SK-N-SH (cell line): ENCODE results near the gene MAD1L1. TPM values are rescaled to one million over a fixed set of nuclear protein-coding genes. Genes with fewer than 3 reads are reported as not detected.

Experiments
- CTCF ChIA-PET: fragments of 300-600, 350-600 bp; formaldehyde crosslinking; extraction: SDS; loops from one replicate; lab custom pipeline; 2021; lab: Yijun Ruan, JAX
- POLR2A ChIA-PET: fragments of 350-600 bp; sonication (Branson Sonifier 250); formaldehyde crosslinking; extraction: SDS; loops from one replicate; lab custom pipeline; 2020; ENCODE audit warnings: antibody characterized with exemption, inconsistent platforms; lab: Yijun Ruan, JAX
- DNase-seq: peaks from one replicate; pipeline ENCODE4 v3.0.0; 2012
- H2AFZ ChIP-seq: fragments of 200-600 bp; sonication (generic); 2 replicates; pipeline ENCODE4 v1.8.1; 2016; ENCODE audit warnings: antibody characterized with exemption, mild to moderate bottlenecking, low read depth
- H3F3A ChIP-seq: fragments of 200-600 bp; sonication (generic); replicated peaks from 2 replicates; pipeline ENCODE3; 2016; ENCODE audit warnings: antibody characterized with exemption, mild to moderate bottlenecking; ENCODE audit not compliant: insufficient read depth
- H3K27ac ChIP-seq, 2 experiments: fragments of 200-500 bp in 1 of 2; fragments of 200-600 bp in 1 of 2; sonication (Bioruptor generic) in 1 of 2; sonication (generic), shearing (Covaris generic) in 1 of 2; 2 replicates each; pipeline versions ENCODE4 v1.5.1 to v1.6.1; 2014 to 2016; ENCODE audit warnings: low read depth in 2 of 2, inconsistent platforms in 1 of 2, low read length in 1 of 2, mild to moderate bottlenecking in 1 of 2, mixed read lengths in 1 of 2
- H3K27me3 ChIP-seq: fragments of 200-600 bp; sonication (generic), shearing (Covaris generic); 2 replicates; pipeline ENCODE4 v1.6.1; 2016; ENCODE audit warnings: mixed run types; ENCODE audit not compliant: insufficient read depth
- H3K36me3 ChIP-seq, 2 experiments: fragments of 200-500 bp in 1 of 2; fragments of 200-600 bp in 1 of 2; sonication (Bioruptor generic) in 1 of 2; sonication (generic) in 1 of 2; replicated peaks in 1 of 2; 2 replicates each; pipeline versions ENCODE3 to v1.5.1; 2014 to 2016; ENCODE audit warnings: low read length in 1 of 2, mild to moderate bottlenecking in 1 of 2; ENCODE audit not compliant: insufficient read depth in 2 of 2, control insufficient read depth in 1 of 2
- H3K4me1 ChIP-seq, 2 experiments: fragments of 200-500 bp in 1 of 2; fragments of 200-600 bp in 1 of 2; sonication (Bioruptor generic) in 1 of 2; sonication (generic), shearing (Covaris generic) in 1 of 2; 2 replicates each; pipeline versions ENCODE4 v1.5.1 to v1.6.1; 2014 to 2016; ENCODE audit warnings: low read depth in 1 of 2, low read length in 1 of 2, mixed run types in 1 of 2; ENCODE audit not compliant: insufficient read depth in 2 of 2, control insufficient read depth in 1 of 2
- H3K4me2 ChIP-seq: fragments of 200-600 bp; sonication (generic), shearing (Covaris generic); 2 replicates; pipeline ENCODE4 v1.6.1; 2017; ENCODE audit warnings: mixed run types
- H3K4me3 ChIP-seq, 2 experiments: fragments of 200-500 bp in 1 of 2; fragments of 200-600 bp in 1 of 2; sonication (Bioruptor generic) in 1 of 2; sonication (generic), shearing (Covaris generic) in 1 of 2; 2 replicates each; pipeline versions ENCODE4 v1.5.1 to v1.8.1; 2014 to 2016; ENCODE audit warnings: low read depth in 2 of 2, inconsistent platforms in 1 of 2, low read length in 1 of 2, mild to moderate bottlenecking in 1 of 2, mixed read lengths in 1 of 2, moderate library complexity in 1 of 2
- H3K79me2 ChIP-seq: fragments of 200-600 bp; sonication (generic); 2 replicates; pipeline ENCODE4 v1.8.1; 2017; ENCODE audit warnings: mild to moderate bottlenecking; ENCODE audit not compliant: insufficient read depth
- H3K9ac ChIP-seq: fragments of 200-600 bp; sonication (generic); 2 replicates; pipeline ENCODE4 v1.6.1; 2017; ENCODE audit warnings: mixed run types
- H3K9me2 ChIP-seq: fragments of 200-600 bp; sonication (generic); 2 replicates; pipeline ENCODE4 v1.6.1; 2017; ENCODE audit warnings: mixed run types
- H3K9me3 ChIP-seq: fragments of 200-600 bp; sonication (generic); 2 replicates; pipeline ENCODE4 v1.6.1; 2017; ENCODE audit warnings: mixed run types, mild to moderate bottlenecking, moderate library complexity
- H4K20me1 ChIP-seq: fragments of 200-600 bp; sonication (generic); 2 replicates; pipeline ENCODE4 v1.6.1; 2017; ENCODE audit warnings: mild to moderate bottlenecking, mixed run types; ENCODE audit not compliant: insufficient read depth
- EP300 ChIP-seq, 2 experiments: IDR thresholded peaks; 2 replicates each; pipeline versions ENCODE4 v1.4.0 to v1.6.1; 2012; ENCODE audit warnings: borderline replicate concordance in 1 of 2, low read depth in 1 of 2, low read length in 1 of 2
- EZH2phosphoT487 ChIP-seq: fragments of 200-600 bp; sonication (generic); IDR thresholded peaks from 2 replicates; pipeline ENCODE4 v1.6.1; 2017; ENCODE audit warnings: low read depth, mixed run types, mild to moderate bottlenecking, antibody characterized with exemption, moderate library complexity, borderline replicate concordance
- FOSL2 ChIP-seq: IDR thresholded peaks from 2 replicates; pipeline ENCODE4 v1.4.0; 2012; ENCODE audit warnings: low read depth, mild to moderate bottlenecking, moderate library complexity, borderline replicate concordance
- GATA2 ChIP-seq: sonication (generic); formaldehyde crosslinking; IDR thresholded peaks from 2 replicates; pipeline ENCODE4 v1.5.0; 2020; ENCODE audit warnings: mild to moderate bottlenecking, missing genetic modification reagents
- MEF2A ChIP-seq: IDR thresholded peaks from 2 replicates; pipeline ENCODE4 v1.4.0; 2012; ENCODE audit warnings: low read depth, borderline replicate concordance
- MXI1 ChIP-seq: IDR thresholded peaks from 2 replicates; pipeline ENCODE4 v1.6.1; 2012; ENCODE audit warnings: mild to moderate bottlenecking, low read depth, low read length, improper control_type of control experiment
- RAD21 ChIP-seq: IDR thresholded peaks from 2 replicates; pipeline ENCODE4 v1.6.1; 2012; ENCODE audit warnings: mild to moderate bottlenecking, low read length
- RFX5 ChIP-seq: IDR thresholded peaks from 2 replicates; pipeline ENCODE4 v1.6.1; 2012; ENCODE audit warnings: mild to moderate bottlenecking, improper control_type of control experiment, low read length
- SMC3 ChIP-seq: IDR thresholded peaks from 2 replicates; pipeline ENCODE4 v1.6.1; 2012; ENCODE audit warnings: low read depth, low read length, improper control_type of control experiment
- TAF1 ChIP-seq: IDR thresholded peaks from 2 replicates; pipeline ENCODE4 v1.6.1; 2012; ENCODE audit warnings: low read depth, mild to moderate bottlenecking, low read length, moderate library complexity, borderline replicate concordance
- TCF12 ChIP-seq: IDR thresholded peaks from 2 replicates; pipeline ENCODE4 v1.4.0; 2012
- TEAD4 ChIP-seq: IDR thresholded peaks from 2 replicates; pipeline ENCODE4 v1.4.0; 2012; ENCODE audit warnings: mild to moderate bottlenecking, borderline replicate concordance; ENCODE audit not compliant: insufficient read depth
- YY1 ChIP-seq: IDR thresholded peaks from 2 replicates; pipeline ENCODE4 v1.4.0; 2012; ENCODE audit warnings: low read depth, mild to moderate bottlenecking
- WGBS: methylation state at CpG from one replicate; pipeline ENCODE4 v1.1.6; 2017; ENCODE audit warnings: low lambda C conversion rate; 5-methylcytosine and 5-hydroxymethylcytosine counted together
- polyA plus RNA-seq, 3 experiments: library from polyadenylated mRNA; depleted of rRNA; stranded (reverse); fragments of >200 nt; gene quantifications; 2 replicates each; pipeline ENCODE4 v1.2.3, GENCODE V29; 2012
- TF ChIP-seq, protein P1 (sequence below): fragments of 150-350 bp; IDR thresholded peaks from 2 replicates; pipeline ENCODE4 v1.6.1; 2016; ENCODE audit warnings: mild to moderate bottlenecking, low read depth, low read length
- TF ChIP-seq, protein P2 (sequence below): IDR thresholded peaks from 2 replicates; pipeline ENCODE4 v1.6.1; 2012; ENCODE audit warnings: mild to moderate bottlenecking, low read depth, low read length, moderate library complexity
- TF ChIP-seq, protein P3 (sequence below): fragments of 200-600 bp; sonication (generic); IDR thresholded peaks from 2 replicates; pipeline ENCODE4 v1.6.1; 2017; ENCODE audit warnings: antibody characterized with exemption, mild to moderate bottlenecking, moderate library complexity
- TF ChIP-seq, protein P4 (sequence below): IDR thresholded peaks from 2 replicates; pipeline ENCODE4; 2012

The MAD1L1 gene
- polyA plus RNA-seq, 1 of the 3 experiments (the other 2 are of a cell fraction), result 46.2 TPM

DNA sequence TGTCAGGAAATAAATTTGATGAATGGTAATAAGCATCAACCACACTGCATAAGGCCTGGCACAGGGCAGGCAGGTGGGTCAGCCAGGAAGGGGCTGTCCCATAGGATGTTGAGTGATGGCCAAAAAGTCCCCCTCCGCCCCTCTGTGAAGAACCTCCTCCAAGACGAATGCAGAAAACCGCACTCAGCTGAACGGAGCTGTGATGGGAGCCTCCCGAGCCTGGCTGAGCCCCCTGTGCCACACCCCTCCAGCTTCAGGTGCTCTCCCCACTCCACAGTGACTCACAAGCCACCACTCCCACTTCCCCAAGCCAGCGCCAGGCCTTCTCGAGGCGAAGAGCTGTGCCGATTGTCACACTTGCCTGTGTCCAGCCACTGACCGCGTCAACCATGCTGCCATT is 184.2 kb downstream of the MAD1L1 start:
- Histone ChIP-seq H3K9ac (no peak overlapping the region), H3K27ac (no peak overlapping the region), H3K36me3 (no peaks in the 10 kb centered on the region), H3K9me3 (no peaks in the 10 kb centered on the region), H3K9me2 (no peaks in the 10 kb centered on the region), H3K4me1 (peaks cover 0 to 17% of the 10 kb centered on the region in 2 experiments; a peak in 1 of 4 replicates), H3F3A (no peaks in the 10 kb centered on the region), H3K79me2 (no peaks in the 10 kb centered on the region), H4K20me1 (no peaks in the 10 kb centered on the region), H3K4me2 (no peak overlapping the region), H3K4me3 (no peak overlapping the region), H2AFZ (no peak overlapping the region), H3K27me3 (no peaks in the 10 kb centered on the region)
- ChIA-PET POLR2A (interaction anchor here (1.1 kb wide), 1 partner anchor 9 kb away, joined by 3 read pairs; no protein-coding TSS in a partner anchor), CTCF (no interaction called here)
- no peak for DNase-seq
- 95% methylated on average over 11 of the region's 11 CpGs for WGBS
- TF ChIP-seq RAD21, result no peak
- no peak for TF ChIP-seq FOSL2
- TF ChIP-seq EP300 (IDR thresholded peaks at IDR 0.05; ENCODE audit: borderline replicate concordance in 1 of 2, low read depth in 1 of 2, low read length in 1 of 2), result no peak
- TF ChIP-seq MEF2A, result no peak

DNA sequence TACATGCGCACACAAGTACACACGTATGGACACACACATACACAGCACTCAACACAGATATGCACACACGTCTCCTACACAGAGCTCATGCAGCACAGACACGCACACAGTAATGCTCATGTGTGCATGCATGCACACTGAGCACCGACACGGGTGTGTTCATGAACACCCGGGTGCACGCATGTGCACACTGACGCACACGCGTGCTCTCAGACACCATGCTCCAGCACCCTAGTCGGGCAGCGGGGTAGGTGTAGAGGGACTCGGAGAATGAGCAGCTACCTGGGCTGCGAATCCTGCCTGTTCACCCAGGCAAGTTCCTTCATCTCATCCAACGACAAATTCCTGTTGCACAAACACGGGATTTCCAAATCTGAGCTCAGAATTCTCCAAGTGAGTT is 184.7 kb downstream of the MAD1L1 start:
- no peak overlapping the region for H3K27ac ChIP-seq
- H3K79me2 ChIP-seq, result no peaks in the 10 kb centered on the region
- no peaks in the 10 kb centered on the region for H3F3A ChIP-seq
- no peak overlapping the region for H2AFZ ChIP-seq
- no peaks in the 10 kb centered on the region for H3K27me3 ChIP-seq
- ChIA-PET CTCF (interaction anchor here (1.5 kb wide), 1 partner anchor 10 kb away, joined by 6 read pairs; no protein-coding TSS in a partner anchor), POLR2A (interaction anchor here (1.1 kb wide), 1 partner anchor 8 kb away, joined by 3 read pairs; no protein-coding TSS in a partner anchor)
- WGBS, result 96% methylated on average over 17 of the region's 17 CpGs
- no peaks in the 10 kb centered on the region for H3K9me2 ChIP-seq
- H3K4me3 ChIP-seq, result no peak overlapping the region
- H4K20me1 ChIP-seq, result no peaks in the 10 kb centered on the region
- H3K4me1 ChIP-seq, result peaks cover 0 to 17% of the 10 kb centered on the region in 2 experiments; a peak in 1 of 4 replicates
- peaks cover 0 to under 1% of the 10 kb centered on the region in 2 experiments for H3K36me3 ChIP-seq
- no peak overlapping the region for H3K9ac ChIP-seq
- H3K4me2 ChIP-seq, result no peak overlapping the region
- TF ChIP-seq TAF1, result no peak
- TF ChIP-seq, protein P1, sequence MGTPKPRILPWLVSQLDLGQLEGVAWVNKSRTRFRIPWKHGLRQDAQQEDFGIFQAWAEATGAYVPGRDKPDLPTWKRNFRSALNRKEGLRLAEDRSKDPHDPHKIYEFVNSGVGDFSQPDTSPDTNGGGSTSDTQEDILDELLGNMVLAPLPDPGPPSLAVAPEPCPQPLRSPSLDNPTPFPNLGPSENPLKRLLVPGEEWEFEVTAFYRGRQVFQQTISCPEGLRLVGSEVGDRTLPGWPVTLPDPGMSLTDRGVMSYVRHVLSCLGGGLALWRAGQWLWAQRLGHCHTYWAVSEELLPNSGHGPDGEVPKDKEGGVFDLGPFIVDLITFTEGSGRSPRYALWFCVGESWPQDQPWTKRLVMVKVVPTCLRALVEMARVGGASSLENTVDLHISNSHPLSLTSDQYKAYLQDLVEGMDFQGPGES, result no peak
- no peak for TF ChIP-seq RFX5
- no peak for TF ChIP-seq GATA2
- TF ChIP-seq MXI1, result no peak
- TF ChIP-seq TCF12, result no peak
- TF ChIP-seq, protein P2, sequence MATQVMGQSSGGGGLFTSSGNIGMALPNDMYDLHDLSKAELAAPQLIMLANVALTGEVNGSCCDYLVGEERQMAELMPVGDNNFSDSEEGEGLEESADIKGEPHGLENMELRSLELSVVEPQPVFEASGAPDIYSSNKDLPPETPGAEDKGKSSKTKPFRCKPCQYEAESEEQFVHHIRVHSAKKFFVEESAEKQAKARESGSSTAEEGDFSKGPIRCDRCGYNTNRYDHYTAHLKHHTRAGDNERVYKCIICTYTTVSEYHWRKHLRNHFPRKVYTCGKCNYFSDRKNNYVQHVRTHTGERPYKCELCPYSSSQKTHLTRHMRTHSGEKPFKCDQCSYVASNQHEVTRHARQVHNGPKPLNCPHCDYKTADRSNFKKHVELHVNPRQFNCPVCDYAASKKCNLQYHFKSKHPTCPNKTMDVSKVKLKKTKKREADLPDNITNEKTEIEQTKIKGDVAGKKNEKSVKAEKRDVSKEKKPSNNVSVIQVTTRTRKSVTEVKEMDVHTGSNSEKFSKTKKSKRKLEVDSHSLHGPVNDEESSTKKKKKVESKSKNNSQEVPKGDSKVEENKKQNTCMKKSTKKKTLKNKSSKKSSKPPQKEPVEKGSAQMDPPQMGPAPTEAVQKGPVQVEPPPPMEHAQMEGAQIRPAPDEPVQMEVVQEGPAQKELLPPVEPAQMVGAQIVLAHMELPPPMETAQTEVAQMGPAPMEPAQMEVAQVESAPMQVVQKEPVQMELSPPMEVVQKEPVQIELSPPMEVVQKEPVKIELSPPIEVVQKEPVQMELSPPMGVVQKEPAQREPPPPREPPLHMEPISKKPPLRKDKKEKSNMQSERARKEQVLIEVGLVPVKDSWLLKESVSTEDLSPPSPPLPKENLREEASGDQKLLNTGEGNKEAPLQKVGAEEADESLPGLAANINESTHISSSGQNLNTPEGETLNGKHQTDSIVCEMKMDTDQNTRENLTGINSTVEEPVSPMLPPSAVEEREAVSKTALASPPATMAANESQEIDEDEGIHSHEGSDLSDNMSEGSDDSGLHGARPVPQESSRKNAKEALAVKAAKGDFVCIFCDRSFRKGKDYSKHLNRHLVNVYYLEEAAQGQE, result no peak
- no peak for TF ChIP-seq EZH2phosphoT487
- TF ChIP-seq, protein P3, sequence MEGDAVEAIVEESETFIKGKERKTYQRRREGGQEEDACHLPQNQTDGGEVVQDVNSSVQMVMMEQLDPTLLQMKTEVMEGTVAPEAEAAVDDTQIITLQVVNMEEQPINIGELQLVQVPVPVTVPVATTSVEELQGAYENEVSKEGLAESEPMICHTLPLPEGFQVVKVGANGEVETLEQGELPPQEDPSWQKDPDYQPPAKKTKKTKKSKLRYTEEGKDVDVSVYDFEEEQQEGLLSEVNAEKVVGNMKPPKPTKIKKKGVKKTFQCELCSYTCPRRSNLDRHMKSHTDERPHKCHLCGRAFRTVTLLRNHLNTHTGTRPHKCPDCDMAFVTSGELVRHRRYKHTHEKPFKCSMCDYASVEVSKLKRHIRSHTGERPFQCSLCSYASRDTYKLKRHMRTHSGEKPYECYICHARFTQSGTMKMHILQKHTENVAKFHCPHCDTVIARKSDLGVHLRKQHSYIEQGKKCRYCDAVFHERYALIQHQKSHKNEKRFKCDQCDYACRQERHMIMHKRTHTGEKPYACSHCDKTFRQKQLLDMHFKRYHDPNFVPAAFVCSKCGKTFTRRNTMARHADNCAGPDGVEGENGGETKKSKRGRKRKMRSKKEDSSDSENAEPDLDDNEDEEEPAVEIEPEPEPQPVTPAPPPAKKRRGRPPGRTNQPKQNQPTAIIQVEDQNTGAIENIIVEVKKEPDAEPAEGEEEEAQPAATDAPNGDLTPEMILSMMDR, result no peak
- no peak for TF ChIP-seq YY1
- TF ChIP-seq, protein P4, sequence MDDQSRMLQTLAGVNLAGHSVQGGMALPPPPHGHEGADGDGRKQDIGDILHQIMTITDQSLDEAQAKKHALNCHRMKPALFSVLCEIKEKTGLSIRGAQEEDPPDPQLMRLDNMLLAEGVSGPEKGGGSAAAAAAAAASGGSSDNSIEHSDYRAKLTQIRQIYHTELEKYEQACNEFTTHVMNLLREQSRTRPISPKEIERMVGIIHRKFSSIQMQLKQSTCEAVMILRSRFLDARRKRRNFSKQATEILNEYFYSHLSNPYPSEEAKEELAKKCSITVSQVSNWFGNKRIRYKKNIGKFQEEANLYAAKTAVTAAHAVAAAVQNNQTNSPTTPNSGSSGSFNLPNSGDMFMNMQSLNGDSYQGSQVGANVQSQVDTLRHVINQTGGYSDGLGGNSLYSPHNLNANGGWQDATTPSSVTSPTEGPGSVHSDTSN, result no peak
- TF ChIP-seq FOSL2, result no peak
- no peak for TF ChIP-seq TEAD4
- TF ChIP-seq SMC3, result no peak
- H3K9me3 ChIP-seq, result no peaks in the 10 kb centered on the region
- no peak for DNase-seq
